Heart left ventricle (tissue), 13 donors: ENCODE measurements around the gene FBXO9.

Experiments
- POLR2A ChIP-seq, 2 donors: fragments of 450-650 bp; IDR thresholded peaks; one replicate each; pipeline ENCODE4 v1.6.1; 2017; ENCODE audit warnings: antibody characterized with exemption in 2 of 2, mild to moderate bottlenecking in 2 of 2, moderate library complexity in 2 of 2
- TF ChIP-seq, protein P1 (sequence below), 12 donors: fragments of 200-600 bp; sonication (generic) in 4 of 12; IDR thresholded peaks; one replicate each; pipeline versions ENCODE4 v1.5.0 to v1.8.0; 2018 to 2022; ENCODE audit warnings: antibody characterized with exemption in 12 of 12, mild to moderate bottlenecking in 5 of 12
- donor health status: ischemic (EF 13 %, LVEDD 7.1; RV severe dilation, severe dysfunction).
- donor health status: DM: no; HTN: yes; CAD: no.
- donor health status: DM: no; HTN: no; CAD: no.
- donor health status: ischemic (EF 25% LVEDD 6.9; RV normal size, moderate dysfunction).
- donor health status: ischemic (EF 25% LVEDD 5.7; RV mildly dilated, moderate dysfunction).
- donor health status: ischemic (EF 35%, LVEDD 5.7; RV mildly dilated, moderate dysfunction).
- donor health status: nonischemic (EF 11% LVEDD 7.7; RV severe dilation, severe dysfunction).
- donor health status: DM: yes; HTN: yes; CAD: no.
- donor health status: PGD.
- donor health status: ischemic (EF 29% LVEDD 5.4; RV normal size, mild dysfunction).
- donor health status: nonischemic (EF 23%, LVEDD 6.1; RV moderate dilation, normal function).

DNA sequence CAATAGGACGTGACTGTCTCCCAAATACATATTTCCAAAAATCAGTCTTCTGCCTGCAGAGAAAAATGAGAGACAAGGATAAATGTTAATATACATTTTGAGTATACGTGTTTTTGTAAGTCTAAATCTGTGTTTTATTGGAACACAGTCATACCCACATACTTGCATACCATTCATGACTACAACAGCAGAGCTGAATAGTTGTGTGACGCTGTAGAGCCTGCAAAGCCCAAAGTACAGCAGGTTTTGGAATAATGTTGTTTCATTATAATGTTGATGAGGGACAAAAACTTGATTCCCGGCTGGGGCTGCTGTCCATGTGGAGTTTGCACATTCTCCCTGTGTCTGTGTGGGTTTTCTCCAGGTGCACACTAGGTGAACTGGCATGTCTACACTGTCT lies 23.8 kb upstream of the FBXO9 start:
- TF ChIP-seq, protein P1, sequence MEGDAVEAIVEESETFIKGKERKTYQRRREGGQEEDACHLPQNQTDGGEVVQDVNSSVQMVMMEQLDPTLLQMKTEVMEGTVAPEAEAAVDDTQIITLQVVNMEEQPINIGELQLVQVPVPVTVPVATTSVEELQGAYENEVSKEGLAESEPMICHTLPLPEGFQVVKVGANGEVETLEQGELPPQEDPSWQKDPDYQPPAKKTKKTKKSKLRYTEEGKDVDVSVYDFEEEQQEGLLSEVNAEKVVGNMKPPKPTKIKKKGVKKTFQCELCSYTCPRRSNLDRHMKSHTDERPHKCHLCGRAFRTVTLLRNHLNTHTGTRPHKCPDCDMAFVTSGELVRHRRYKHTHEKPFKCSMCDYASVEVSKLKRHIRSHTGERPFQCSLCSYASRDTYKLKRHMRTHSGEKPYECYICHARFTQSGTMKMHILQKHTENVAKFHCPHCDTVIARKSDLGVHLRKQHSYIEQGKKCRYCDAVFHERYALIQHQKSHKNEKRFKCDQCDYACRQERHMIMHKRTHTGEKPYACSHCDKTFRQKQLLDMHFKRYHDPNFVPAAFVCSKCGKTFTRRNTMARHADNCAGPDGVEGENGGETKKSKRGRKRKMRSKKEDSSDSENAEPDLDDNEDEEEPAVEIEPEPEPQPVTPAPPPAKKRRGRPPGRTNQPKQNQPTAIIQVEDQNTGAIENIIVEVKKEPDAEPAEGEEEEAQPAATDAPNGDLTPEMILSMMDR (IDR thresholded peaks at IDR 0.05): no peak
- no peak for TF ChIP-seq POLR2A (IDR thresholded peaks at IDR 0.05)
